Measurements from ENCODE around the gene MPV17L.
"Not testable (repeated sequence)": the region's sequence is repeated elsewhere in the genome, so short reads cannot be mapped to it uniquely, and the experiment has no call there.

The MPV17L gene

GRCh38 chr16:15440852-15441251 is 45.3 kb downstream of the MPV17L start:
- DNase-seq: no peak
- H4K20me1 ChIP-seq (ENCODE audit: insufficient read depth, low read length): no peaks in the 10 kb centered on the region
- no peak overlapping the region for H3K4me2 ChIP-seq (ENCODE audit: insufficient read depth, low read length)
- peaks cover 6% of the 10 kb centered on the region for H3K9me3 ChIP-seq (ENCODE audit: insufficient read depth, low read length, severe bottlenecking)
- H3K27ac ChIP-seq (ENCODE audit: low read length): no peak overlapping the region
- TF ChIP-seq, protein P1, sequence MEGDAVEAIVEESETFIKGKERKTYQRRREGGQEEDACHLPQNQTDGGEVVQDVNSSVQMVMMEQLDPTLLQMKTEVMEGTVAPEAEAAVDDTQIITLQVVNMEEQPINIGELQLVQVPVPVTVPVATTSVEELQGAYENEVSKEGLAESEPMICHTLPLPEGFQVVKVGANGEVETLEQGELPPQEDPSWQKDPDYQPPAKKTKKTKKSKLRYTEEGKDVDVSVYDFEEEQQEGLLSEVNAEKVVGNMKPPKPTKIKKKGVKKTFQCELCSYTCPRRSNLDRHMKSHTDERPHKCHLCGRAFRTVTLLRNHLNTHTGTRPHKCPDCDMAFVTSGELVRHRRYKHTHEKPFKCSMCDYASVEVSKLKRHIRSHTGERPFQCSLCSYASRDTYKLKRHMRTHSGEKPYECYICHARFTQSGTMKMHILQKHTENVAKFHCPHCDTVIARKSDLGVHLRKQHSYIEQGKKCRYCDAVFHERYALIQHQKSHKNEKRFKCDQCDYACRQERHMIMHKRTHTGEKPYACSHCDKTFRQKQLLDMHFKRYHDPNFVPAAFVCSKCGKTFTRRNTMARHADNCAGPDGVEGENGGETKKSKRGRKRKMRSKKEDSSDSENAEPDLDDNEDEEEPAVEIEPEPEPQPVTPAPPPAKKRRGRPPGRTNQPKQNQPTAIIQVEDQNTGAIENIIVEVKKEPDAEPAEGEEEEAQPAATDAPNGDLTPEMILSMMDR (IDR thresholded peaks at IDR 0.05; ENCODE audit: borderline replicate concordance, extremely low read depth, low read length, poor library complexity, severe bottlenecking): no peak
- no peak for TF ChIP-seq EZH2 (IDR thresholded peaks at IDR 0.05; ENCODE audit: borderline replicate concordance, low read depth, low read length, severe bottlenecking)
- no peak overlapping the region for H3K9ac ChIP-seq (ENCODE audit: low read depth, low read length)
- H3K36me3 ChIP-seq (ENCODE audit: insufficient read depth, low read length): no peaks in the 10 kb centered on the region
- H3K79me2 ChIP-seq (ENCODE audit: insufficient read depth, low read length): no peaks in the 10 kb centered on the region
- no peak overlapping the region for H3K4me3 ChIP-seq (ENCODE audit: low read depth in 1 of 2, low read length in 2 of 2)
- no peak for ATAC-seq (ENCODE audit: insufficient read depth, low read depth)
- no peak overlapping the region for H2AFZ ChIP-seq (ENCODE audit: low read depth, low read length)
- H3K27me3 ChIP-seq (ENCODE audit: insufficient read depth, low read length, poor library complexity): peaks cover 10% of the 10 kb centered on the region
- H3K4me1 ChIP-seq (ENCODE audit: insufficient read depth, low read length): no peaks in the 10 kb centered on the region

DNA sequence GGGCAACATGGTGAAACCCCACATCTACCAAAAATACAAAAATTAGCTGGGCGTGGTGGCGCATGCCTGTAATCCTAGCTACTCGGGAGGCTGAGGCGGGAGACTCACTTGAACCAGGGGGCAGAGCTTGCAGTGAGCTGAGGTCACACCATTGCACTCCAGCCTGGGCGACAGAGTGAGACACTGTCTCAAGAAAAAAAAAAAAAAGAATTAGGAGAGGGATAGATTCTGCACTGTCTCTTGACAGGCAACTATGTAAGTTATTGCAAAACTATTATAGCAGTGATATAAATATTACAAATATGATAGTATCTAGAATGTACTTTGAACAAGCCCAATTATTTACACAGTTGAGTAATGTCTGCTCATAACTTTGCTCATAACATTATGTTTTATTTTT is 46.6 kb downstream of the MPV17L start:
- H3K9me3 ChIP-seq (ENCODE audit: insufficient read depth, low read length, severe bottlenecking); H3K9ac ChIP-seq (ENCODE audit: low read depth, low read length); H3K4me1 ChIP-seq (ENCODE audit: insufficient read depth, low read length); H3K36me3 ChIP-seq (ENCODE audit: insufficient read depth, low read length); H3K79me2 ChIP-seq (ENCODE audit: insufficient read depth, low read length); H3K27ac ChIP-seq (ENCODE audit: low read length); ATAC-seq (ENCODE audit: insufficient read depth, low read depth); H4K20me1 ChIP-seq (ENCODE audit: insufficient read depth, low read length); H3K27me3 ChIP-seq (ENCODE audit: insufficient read depth, low read length, poor library complexity); H3K4me2 ChIP-seq (ENCODE audit: insufficient read depth, low read length); DNase-seq; H2AFZ ChIP-seq (ENCODE audit: low read depth, low read length); H3K4me3 ChIP-seq (ENCODE audit: low read depth in 1 of 2, low read length in 2 of 2): not testable (repeated sequence)

GRCh38 chr16:15443753-15444152 is 48.2 kb downstream of the MPV17L start:
- no peaks in the 10 kb centered on the region for H3K36me3 ChIP-seq (ENCODE audit: insufficient read depth, low read length)
- no peak for DNase-seq
- peaks cover 10% of the 10 kb centered on the region for H3K27me3 ChIP-seq (ENCODE audit: insufficient read depth, low read length, poor library complexity)
- ATAC-seq (ENCODE audit: insufficient read depth, low read depth): no peak
- H3K27ac ChIP-seq (ENCODE audit: low read length): no peak overlapping the region
- TF ChIP-seq, protein P1 (IDR thresholded peaks at IDR 0.05; ENCODE audit: borderline replicate concordance, extremely low read depth, low read length, poor library complexity, severe bottlenecking): no peak
- no peak for TF ChIP-seq EZH2 (IDR thresholded peaks at IDR 0.05; ENCODE audit: borderline replicate concordance, low read depth, low read length, severe bottlenecking)
- no peak overlapping the region for H2AFZ ChIP-seq (ENCODE audit: low read depth, low read length)
- H3K4me2 ChIP-seq (ENCODE audit: insufficient read depth, low read length): no peak overlapping the region
- H4K20me1 ChIP-seq (ENCODE audit: insufficient read depth, low read length): no peaks in the 10 kb centered on the region
- no peaks in the 10 kb centered on the region for H3K4me1 ChIP-seq (ENCODE audit: insufficient read depth, low read length)
- no peak overlapping the region for H3K4me3 ChIP-seq (ENCODE audit: low read depth in 1 of 2, low read length in 2 of 2)
- peaks cover 6% of the 10 kb centered on the region for H3K9me3 ChIP-seq (ENCODE audit: insufficient read depth, low read length, severe bottlenecking)
- no peaks in the 10 kb centered on the region for H3K79me2 ChIP-seq (ENCODE audit: insufficient read depth, low read length)
- H3K9ac ChIP-seq (ENCODE audit: low read depth, low read length): no peak overlapping the region

DNA sequence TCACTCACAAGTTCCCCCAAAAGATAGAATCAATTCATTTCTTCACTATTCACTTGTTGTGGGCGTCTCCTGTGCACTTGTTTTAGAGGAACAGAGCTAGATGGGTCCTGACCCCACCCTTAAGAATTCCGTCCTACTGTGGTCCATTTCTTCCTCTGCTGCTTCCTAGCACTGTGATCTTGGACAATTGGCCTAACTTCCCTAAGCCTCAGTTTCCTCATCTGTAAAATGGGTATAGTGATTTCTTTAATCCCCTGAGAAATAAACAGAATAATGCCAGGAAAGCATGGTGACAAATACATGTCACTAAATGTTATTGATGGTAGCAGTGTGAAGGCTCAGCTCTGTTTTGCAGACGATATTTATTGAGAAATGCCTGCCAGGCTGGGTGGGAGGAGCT is 48.7 kb downstream of the MPV17L start:
- Histone ChIP-seq H3K79me2 (ENCODE audit: insufficient read depth, low read length) (no peaks in the 10 kb centered on the region), H3K4me3 (ENCODE audit: low read depth in 1 of 2, low read length in 2 of 2) (no peak overlapping the region), H3K36me3 (ENCODE audit: insufficient read depth, low read length) (no peaks in the 10 kb centered on the region), H3K27me3 (ENCODE audit: insufficient read depth, low read length, poor library complexity) (peaks cover 9% of the 10 kb centered on the region), H3K4me2 (ENCODE audit: insufficient read depth, low read length) (no peak overlapping the region), H3K4me1 (ENCODE audit: insufficient read depth, low read length) (no peaks in the 10 kb centered on the region), H4K20me1 (ENCODE audit: insufficient read depth, low read length) (no peaks in the 10 kb centered on the region), H2AFZ (ENCODE audit: low read depth, low read length) (no peak overlapping the region), H3K27ac (ENCODE audit: low read length) (no peak overlapping the region), H3K9ac (ENCODE audit: low read depth, low read length) (no peak overlapping the region), H3K9me3 (ENCODE audit: insufficient read depth, low read length, severe bottlenecking) (peaks cover 6% of the 10 kb centered on the region)
- TF ChIP-seq, protein P1 (IDR thresholded peaks at IDR 0.05; ENCODE audit: borderline replicate concordance, extremely low read depth, low read length, poor library complexity, severe bottlenecking): no peak
- no peak for TF ChIP-seq EZH2 (IDR thresholded peaks at IDR 0.05; ENCODE audit: borderline replicate concordance, low read depth, low read length, severe bottlenecking)
- ATAC-seq (ENCODE audit: insufficient read depth, low read depth) (no peak), DNase-seq (no peak)
